Endothelial cell of umbilical vein (primary cell): Measurements from ENCODE around the gene EIF4E3.

ENCODE experiments used
- CTCF ChIP-seq, 2 donors: IDR thresholded peaks; 1 replicate in 1 of 2; 2 replicates in 1 of 2; pipeline ENCODE4 v1.5.1; 2011; ENCODE audit warnings: low read length in 2 of 2, mild to moderate bottlenecking in 2 of 2, moderate library complexity in 2 of 2, control low read depth in 1 of 2, inconsistent platforms in 1 of 2, low read depth in 1 of 2; ENCODE audit not compliant: insufficient read depth in 1 of 2; ENCODE audit errors: extremely low read depth in 1 of 2
- EZH2 ChIP-seq: IDR thresholded peaks from 2 replicates; pipeline ENCODE4 v1.6.1; 2012; ENCODE audit warnings: borderline replicate concordance, low read depth, mild to moderate bottlenecking, moderate library complexity, low read length, inconsistent platforms; ENCODE audit not compliant: severe bottlenecking
- FOS ChIP-seq: IDR thresholded peaks from 2 replicates; pipeline ENCODE4 v1.6.1; 2011; ENCODE audit warnings: mild to moderate bottlenecking, low read length, moderate library complexity, borderline replicate concordance; ENCODE audit not compliant: insufficient read depth
- JUN ChIP-seq: IDR thresholded peaks from 2 replicates; pipeline ENCODE4 v1.6.1; 2011; ENCODE audit warnings: borderline replicate concordance, low read depth; ENCODE audit not compliant: insufficient read length, insufficient read depth
- POLR2A ChIP-seq: IDR thresholded peaks from 2 replicates; pipeline ENCODE4 v1.6.1; 2012; ENCODE audit warnings: low read depth, mild to moderate bottlenecking, control low read depth, low read length
- POLR2AphosphoS5 ChIP-seq: IDR thresholded peaks from 2 replicates; pipeline ENCODE4 v1.6.1; 2012; ENCODE audit warnings: low read depth, mild to moderate bottlenecking, control low read depth, low read length, moderate library complexity; ENCODE audit not compliant: insufficient read depth

- TF ChIP-seq CTCF (IDR thresholded peaks at IDR 0.05; ENCODE audit: extremely low read depth in 1 of 2, insufficient read depth in 1 of 2, low read depth in 1 of 2, low read length in 2 of 2) (no peak), POLR2A (no peak), EZH2 (no peak), JUN (no peak), FOS (no peak), POLR2AphosphoS5 (no peak)
Observed at GRCh38 chr3:71645140-71645539, 80.1 kb downstream of the EIF4E3 start.
